Heart left ventricle (tissue), 16 donors: ENCODE data around the gene PPCS. TPM values are rescaled to one million over a fixed set of nuclear protein-coding genes. Genes with fewer than 3 reads are reported as not detected.

Experiments used
- ATAC-seq, 4 donors: fragments of 200-7000 bp; cut with Tn5 transposase; one replicate each; pipeline ENCODE4 v1.9.1; 2020 to 2022; ENCODE audit warnings: moderate library complexity in 4 of 4, mild to moderate bottlenecking in 3 of 4, moderate number of reproducible peaks in 1 of 4
- DNase-seq, 5 donors: peaks; one replicate each; pipeline ENCODE4 v3.0.0-alpha.2; 2020
- H3K27ac ChIP-seq, 12 donors: fragments of 200-600 bp; sonication (generic) in 4 of 12; one replicate each; pipeline versions ENCODE4 v1.5.0 to v1.8.0; 2016 to 2022; ENCODE audit warnings: mild to moderate bottlenecking in 2 of 12
- H3K27me3 ChIP-seq, 9 donors: fragments of 200-600 bp; sonication (generic) in 2 of 9; one replicate each; pipeline versions ENCODE4 v1.5.1 to v1.8.0; 2016 to 2022; ENCODE audit warnings: mild to moderate bottlenecking in 3 of 9
- H3K36me3 ChIP-seq, 9 donors: fragments of 200-600 bp; sonication (generic) in 2 of 9; one replicate each; pipeline versions ENCODE4 v1.5.0 to v1.8.0; 2018 to 2022; ENCODE audit warnings: mild to moderate bottlenecking in 2 of 9
- H3K4me1 ChIP-seq, 12 donors: fragments of 200-600 bp; sonication (generic) in 4 of 12; one replicate each; pipeline versions ENCODE4 v1.5.0 to v1.8.0; 2016 to 2022; ENCODE audit warnings: mild to moderate bottlenecking in 3 of 12
- H3K4me3 ChIP-seq, 12 donors: fragments of 200-600 bp; sonication (generic) in 4 of 12; one replicate each; pipeline versions ENCODE4 v1.5.0 to v1.8.0; 2017 to 2022; ENCODE audit warnings: mild to moderate bottlenecking in 9 of 12, moderate library complexity in 4 of 12
- H3K9me3 ChIP-seq, 12 donors: fragments of 200-600 bp; sonication (generic) in 4 of 12; one replicate each; pipeline versions ENCODE4 v1.5.0 to v1.8.0; 2016 to 2022; ENCODE audit warnings: mild to moderate bottlenecking in 1 of 12
- POLR2A ChIP-seq, 2 donors: fragments of 450-650 bp; IDR thresholded peaks; one replicate each; pipeline ENCODE4 v1.6.1; 2017; ENCODE audit warnings: antibody characterized with exemption in 2 of 2, mild to moderate bottlenecking in 2 of 2, moderate library complexity in 2 of 2
- WGBS, 4 donors: extraction: QIAGEN DNeasy Blood & Tissue Kit in 2 of 4; methylation state at CpG; one replicate each; pipeline versions ENCODE4 v1.1.5 to v1.1.7; 2013 to 2018; 5-methylcytosine and 5-hydroxymethylcytosine counted together
- intact Hi-C, 10 donors: fragments of 100-400 bp; cut with DNase I; formaldehyde crosslinking; loops; one replicate each; pipeline versions ENCODE4 v1.11.1 to v1.14.2; 2022
- polyA plus RNA-seq, 2 donors: library from polyadenylated mRNA; stranded (reverse); fragments of 200-250 nt; gene quantifications; one replicate each; pipeline ENCODE4 v1.2.3, GENCODE V29; 2013
- total RNA-seq, 9 donors: library from RNA; depleted of rRNA in 2 of 9; stranded (reverse); fragments of >200 nt in 2 of 9; fragmentation: NEBNext Ultra II Directional in 3 of 9; extraction: Animal tissue kit (Norgen Biotek cat#: 25700) in 3 of 9; gene quantifications; one replicate each; pipeline versions ENCODE4 v1.1.0 to v1.2.4, GENCODE V29; 2016 to 2023
- TF ChIP-seq, protein P1 (sequence below), 12 donors: fragments of 200-600 bp; sonication (generic) in 4 of 12; IDR thresholded peaks; one replicate each; pipeline versions ENCODE4 v1.5.0 to v1.8.0; 2018 to 2022; ENCODE audit warnings: antibody characterized with exemption in 12 of 12, mild to moderate bottlenecking in 5 of 12
- donor health status: ischemic (EF 13 %, LVEDD 7.1; RV severe dilation, severe dysfunction).
- donor health status: healthy with polysubstance abuse.
- donor health status: DM: no; HTN: yes; CAD: no.
- donor health status: DM: no; HTN: no; CAD: no.
- donor health status: ischemic (EF 25% LVEDD 6.9; RV normal size, moderate dysfunction).
- donor health status: ischemic (EF 25% LVEDD 5.7; RV mildly dilated, moderate dysfunction).
- donor health status: healthy.
- donor health status: DM: yes; HTN: yes; CAD: no.
- donor health status: ischemic (EF 35%, LVEDD 5.7; RV mildly dilated, moderate dysfunction).
- donor health status: nonischemic (EF 11% LVEDD 7.7; RV severe dilation, severe dysfunction).
- donor health status: DM: yes; HTN: yes; CAD: no.
- donor health status: PGD.
- donor health status: ischemic (EF 29% LVEDD 5.4; RV normal size, mild dysfunction).
- donor health status: nonischemic (EF 23%, LVEDD 6.1; RV moderate dilation, normal function).

Gene PPCS
- total and polyA plus RNA-seq, 11 donors: 34.3 to 50.7 (median 42.4) TPM

DNA sequence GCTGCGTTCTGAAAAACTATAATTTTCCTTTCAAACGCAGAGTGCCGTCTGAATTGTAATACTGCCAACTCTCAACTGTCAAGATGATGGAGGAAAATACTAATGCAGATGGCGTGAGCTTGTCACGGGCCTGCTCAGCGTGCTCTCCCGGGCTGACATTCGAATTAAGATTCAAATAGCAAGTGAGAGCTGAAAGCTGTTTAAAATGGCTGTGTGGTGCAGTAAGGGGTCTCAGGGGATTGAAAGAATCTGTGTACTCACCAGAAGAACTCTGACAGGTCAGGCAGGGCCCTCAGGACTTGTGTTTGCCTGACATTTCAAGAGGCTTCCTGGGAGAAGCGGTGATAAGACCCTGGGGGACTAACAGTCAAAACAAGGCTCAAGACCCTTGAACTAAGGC, 33.6 kb upstream of the PPCS start:
- H3K36me3 ChIP-seq: no peaks in the 10 kb centered on the region
- WGBS, 4 donors: 52 to 63% (median 56%) methylated on average over 9 of the region's 9 CpGs
- H3K4me3 ChIP-seq: no peak overlapping the region
- H3K4me1 ChIP-seq: peaks cover 0 to 36% (median 11%) of the 10 kb centered on the region in 12 donors
- H3K27me3 ChIP-seq: no peaks in the 10 kb centered on the region
- H3K9me3 ChIP-seq: no peaks in the 10 kb centered on the region
- ATAC-seq: no peak
- TF ChIP-seq, protein P1, sequence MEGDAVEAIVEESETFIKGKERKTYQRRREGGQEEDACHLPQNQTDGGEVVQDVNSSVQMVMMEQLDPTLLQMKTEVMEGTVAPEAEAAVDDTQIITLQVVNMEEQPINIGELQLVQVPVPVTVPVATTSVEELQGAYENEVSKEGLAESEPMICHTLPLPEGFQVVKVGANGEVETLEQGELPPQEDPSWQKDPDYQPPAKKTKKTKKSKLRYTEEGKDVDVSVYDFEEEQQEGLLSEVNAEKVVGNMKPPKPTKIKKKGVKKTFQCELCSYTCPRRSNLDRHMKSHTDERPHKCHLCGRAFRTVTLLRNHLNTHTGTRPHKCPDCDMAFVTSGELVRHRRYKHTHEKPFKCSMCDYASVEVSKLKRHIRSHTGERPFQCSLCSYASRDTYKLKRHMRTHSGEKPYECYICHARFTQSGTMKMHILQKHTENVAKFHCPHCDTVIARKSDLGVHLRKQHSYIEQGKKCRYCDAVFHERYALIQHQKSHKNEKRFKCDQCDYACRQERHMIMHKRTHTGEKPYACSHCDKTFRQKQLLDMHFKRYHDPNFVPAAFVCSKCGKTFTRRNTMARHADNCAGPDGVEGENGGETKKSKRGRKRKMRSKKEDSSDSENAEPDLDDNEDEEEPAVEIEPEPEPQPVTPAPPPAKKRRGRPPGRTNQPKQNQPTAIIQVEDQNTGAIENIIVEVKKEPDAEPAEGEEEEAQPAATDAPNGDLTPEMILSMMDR (IDR thresholded peaks at IDR 0.05): no peak
- no peak for TF ChIP-seq POLR2A (IDR thresholded peaks at IDR 0.05)
- intact Hi-C loops: no loop called here
- H3K27ac ChIP-seq: no peak overlapping the region
- DNase-seq: peak in 1 of 5 donors; percentile 55

DNA sequence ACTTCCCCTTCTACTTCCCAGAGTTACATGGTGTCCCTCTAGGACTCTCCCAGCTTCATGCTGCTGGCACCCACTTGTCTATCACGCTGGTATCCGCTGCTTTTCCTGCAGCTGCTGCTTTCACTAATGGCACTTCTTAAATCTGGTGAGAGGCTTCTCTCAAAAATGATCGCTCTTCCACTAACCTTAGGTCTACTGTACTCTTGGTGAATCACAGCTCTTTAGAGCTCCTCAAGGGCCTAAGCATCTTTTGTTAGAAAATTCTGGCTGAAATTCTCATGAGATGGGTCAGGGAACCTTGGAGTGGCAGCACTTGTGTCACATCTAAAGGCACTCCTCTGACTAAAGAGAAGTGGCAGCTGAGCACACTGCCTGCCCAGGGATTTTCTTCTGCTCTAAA, 32.7 kb upstream of the PPCS start:
- peaks cover 0 to 36% (median 11%) of the 10 kb centered on the region in 12 donors for H3K4me1 ChIP-seq
- no peak overlapping the region for H3K27ac ChIP-seq
- TF ChIP-seq, protein P1 (IDR thresholded peaks at IDR 0.05): no peak
- TF ChIP-seq POLR2A (IDR thresholded peaks at IDR 0.05): no peak
- H3K9me3 ChIP-seq: no peaks in the 10 kb centered on the region
- 71 to 85% (median 78%) methylated on average over 3 of the region's 3 CpGs for WGBS, 4 donors
- H3K4me3 ChIP-seq: no peak overlapping the region
- H3K36me3 ChIP-seq: no peaks in the 10 kb centered on the region
- no peak for DNase-seq
- intact Hi-C loops: no loop called here
- H3K27me3 ChIP-seq: no peaks in the 10 kb centered on the region
- ATAC-seq: no peak

DNA sequence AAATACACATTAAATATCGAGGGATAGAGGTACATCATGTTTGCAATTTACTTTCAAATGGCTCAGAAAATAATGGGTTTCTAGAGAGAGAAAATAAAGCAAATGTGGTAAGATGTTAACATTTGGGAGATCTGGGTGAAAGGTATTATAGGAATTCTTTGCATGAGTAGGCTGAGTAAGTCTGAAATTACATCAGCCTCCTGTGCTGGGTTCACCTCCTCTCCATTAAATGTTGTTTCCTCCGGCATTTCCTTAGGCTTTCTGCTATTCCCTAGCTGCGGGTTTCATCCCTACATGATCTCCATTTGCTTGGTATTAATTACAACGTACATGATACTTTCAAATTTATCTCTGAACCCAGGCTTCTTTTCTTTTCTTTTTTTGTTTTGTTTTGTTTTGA, 32.1 kb upstream of the PPCS start:
- no peaks in the 10 kb centered on the region for H3K27me3 ChIP-seq
- H3K4me3 ChIP-seq: no peak overlapping the region
- ATAC-seq (no peak), DNase-seq (no peak)
- TF ChIP-seq, protein P1 (IDR thresholded peaks at IDR 0.05): no peak
- TF ChIP-seq POLR2A (IDR thresholded peaks at IDR 0.05): no peak
- H3K9me3 ChIP-seq: no peaks in the 10 kb centered on the region
- H3K27ac ChIP-seq: no peak overlapping the region
- intact Hi-C loops: no loop called here
- no peaks in the 10 kb centered on the region for H3K36me3 ChIP-seq
- H3K4me1 ChIP-seq: peaks cover 0 to 34% (median 8%) of the 10 kb centered on the region in 12 donors
- WGBS, 4 donors: 80 to 87% (median 83%) methylated on average over 4 of the region's 4 CpGs

DNA sequence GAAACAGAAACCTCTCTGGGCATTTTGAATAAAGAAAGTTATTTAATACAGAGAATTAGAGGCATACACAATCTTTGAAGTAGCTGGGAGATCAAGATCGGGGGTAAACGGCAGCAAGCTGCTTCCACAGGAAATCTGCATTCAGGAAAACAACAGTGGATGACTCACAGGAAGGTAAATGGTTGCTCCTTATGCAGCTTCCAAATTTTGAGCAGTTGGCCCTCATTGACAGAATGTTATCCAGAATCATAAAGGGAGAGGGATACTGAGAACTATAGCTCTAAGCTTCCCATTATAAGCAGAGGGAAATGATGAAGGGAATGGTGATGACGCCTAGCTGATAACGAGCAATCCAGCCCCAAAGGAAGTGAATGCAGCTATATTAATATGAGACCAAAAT, 29.1 kb upstream of the PPCS start:
- Histone ChIP-seq H3K27ac (no peak overlapping the region), H3K27me3 (no peaks in the 10 kb centered on the region), H3K9me3 (no peaks in the 10 kb centered on the region), H3K4me3 (no peak overlapping the region), H3K4me1 (peaks cover 0 to 6% (median 0%) of the 10 kb centered on the region in 12 donors), H3K36me3 (no peaks in the 10 kb centered on the region)
- intact Hi-C loops: no loop called here
- DNase-seq (no peak), ATAC-seq (no peak)
- TF ChIP-seq, protein P1 (IDR thresholded peaks at IDR 0.05): no peak
- no peak for TF ChIP-seq POLR2A (IDR thresholded peaks at IDR 0.05)
- WGBS, 4 donors: 39 to 59% (median 53%) methylated on average over 4 of the region's 4 CpGs
